ENCODE data around the gene F2R. TPM values are rescaled to one million over a fixed set of nuclear protein-coding genes. Genes with fewer than 3 reads are reported as not detected.

F2R gene
- total RNA-seq, 1 donor from 2014 or later, result 25.1 TPM

GRCh38 chr5:76701298-76701697 lies 14.6 kb upstream of the F2R start:
- Mint-ChIP-seq H3K27me3 (no peaks in the 10 kb centered on the region), H3K4me3 (ENCODE audit: low read depth) (no peak overlapping the region), H3K9me3 (ENCODE audit: low read depth) (no peaks in the 10 kb centered on the region)

DNA sequence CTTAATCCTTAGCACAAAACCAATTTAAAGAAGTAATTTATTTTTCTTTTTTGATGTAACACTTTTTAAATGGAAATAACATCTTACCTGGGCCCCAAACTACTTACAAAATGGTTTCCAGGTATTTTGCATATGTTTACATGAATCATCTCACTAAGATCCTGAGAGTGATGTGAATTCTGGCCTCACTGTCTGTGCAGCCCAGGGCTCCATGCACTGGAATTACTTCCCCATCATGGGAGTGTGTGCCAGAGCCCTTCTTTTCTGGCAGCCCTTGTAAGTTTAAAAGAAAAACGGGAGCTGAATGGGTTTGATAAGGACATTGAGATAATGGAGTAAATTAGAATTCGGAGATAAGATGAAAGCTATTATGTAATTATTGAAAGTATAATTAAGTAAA lies 12.2 kb upstream of the F2R start:
- H3K4me3 Mint-ChIP-seq (ENCODE audit: low read depth), result no peak overlapping the region
- H3K4me1 Mint-ChIP-seq (ENCODE audit: low read depth), result no peaks in the 10 kb centered on the region
- TF ChIP-seq, protein P1, sequence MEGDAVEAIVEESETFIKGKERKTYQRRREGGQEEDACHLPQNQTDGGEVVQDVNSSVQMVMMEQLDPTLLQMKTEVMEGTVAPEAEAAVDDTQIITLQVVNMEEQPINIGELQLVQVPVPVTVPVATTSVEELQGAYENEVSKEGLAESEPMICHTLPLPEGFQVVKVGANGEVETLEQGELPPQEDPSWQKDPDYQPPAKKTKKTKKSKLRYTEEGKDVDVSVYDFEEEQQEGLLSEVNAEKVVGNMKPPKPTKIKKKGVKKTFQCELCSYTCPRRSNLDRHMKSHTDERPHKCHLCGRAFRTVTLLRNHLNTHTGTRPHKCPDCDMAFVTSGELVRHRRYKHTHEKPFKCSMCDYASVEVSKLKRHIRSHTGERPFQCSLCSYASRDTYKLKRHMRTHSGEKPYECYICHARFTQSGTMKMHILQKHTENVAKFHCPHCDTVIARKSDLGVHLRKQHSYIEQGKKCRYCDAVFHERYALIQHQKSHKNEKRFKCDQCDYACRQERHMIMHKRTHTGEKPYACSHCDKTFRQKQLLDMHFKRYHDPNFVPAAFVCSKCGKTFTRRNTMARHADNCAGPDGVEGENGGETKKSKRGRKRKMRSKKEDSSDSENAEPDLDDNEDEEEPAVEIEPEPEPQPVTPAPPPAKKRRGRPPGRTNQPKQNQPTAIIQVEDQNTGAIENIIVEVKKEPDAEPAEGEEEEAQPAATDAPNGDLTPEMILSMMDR (IDR thresholded peaks at IDR 0.05; ENCODE audit: unreplicated experiment), result no peak
- no peaks in the 10 kb centered on the region for H3K27me3 Mint-ChIP-seq
- no peaks in the 10 kb centered on the region for H3K9me3 Mint-ChIP-seq (ENCODE audit: low read depth)
- DNase-seq (ENCODE audit: low spot score, unreplicated experiment), result no peak
- peaks cover 2% of the 10 kb centered on the region for H3K36me3 Mint-ChIP-seq (ENCODE audit: insufficient read depth)
- no peak overlapping the region for H3K27ac Mint-ChIP-seq

More at GRCh38 chr5:76701298-76701697, 14.6 kb upstream of the F2R start:
- no peak for DNase-seq (ENCODE audit: low spot score, unreplicated experiment)
- TF ChIP-seq, protein P1 (IDR thresholded peaks at IDR 0.05; ENCODE audit: unreplicated experiment), result no peak
- H3K27ac Mint-ChIP-seq, result no peak overlapping the region
- peaks cover 5% of the 10 kb centered on the region for H3K36me3 Mint-ChIP-seq (ENCODE audit: insufficient read depth)
- no peaks in the 10 kb centered on the region for H3K4me1 Mint-ChIP-seq (ENCODE audit: low read depth)

DNA sequence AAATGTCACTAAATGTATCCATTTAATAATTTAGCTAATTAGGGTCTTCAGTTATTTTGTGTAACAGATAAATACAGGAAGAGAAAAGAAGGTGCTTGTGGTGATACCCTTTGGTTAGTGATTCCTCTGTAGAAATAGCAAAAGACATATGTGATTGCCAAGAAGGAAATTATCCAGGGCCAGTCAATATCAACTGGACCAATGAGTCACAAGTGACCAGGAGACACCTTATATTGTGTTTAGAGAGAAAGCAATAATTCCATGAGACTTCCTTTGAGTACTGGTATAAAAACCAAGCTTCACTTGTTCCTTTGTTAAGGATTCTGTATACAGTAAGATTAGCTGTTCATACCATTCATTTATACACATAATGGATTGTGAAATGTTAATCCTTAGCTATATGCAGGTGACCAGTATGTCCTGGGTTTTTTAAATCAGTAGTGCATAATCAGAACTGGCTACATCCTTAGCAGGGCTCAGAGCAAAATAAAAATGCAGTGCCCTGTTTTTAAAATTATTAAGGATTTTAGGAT lies 11.7 kb upstream of the F2R start:
- no peaks in the 10 kb centered on the region for H3K27me3 Mint-ChIP-seq
- no peak overlapping the region for H3K27ac Mint-ChIP-seq
- no peak overlapping the region for H3K4me3 Mint-ChIP-seq (ENCODE audit: low read depth)
- no peaks in the 10 kb centered on the region for H3K4me1 Mint-ChIP-seq (ENCODE audit: low read depth)
- no peak for DNase-seq (ENCODE audit: low spot score, unreplicated experiment)
- H3K36me3 Mint-ChIP-seq (ENCODE audit: insufficient read depth), result peaks cover 2% of the 10 kb centered on the region
- H3K9me3 Mint-ChIP-seq (ENCODE audit: low read depth), result no peaks in the 10 kb centered on the region
- TF ChIP-seq, protein P1 (IDR thresholded peaks at IDR 0.05; ENCODE audit: unreplicated experiment), result no peak

- H3K27me3 Mint-ChIP-seq, result no peaks in the 10 kb centered on the region
Measured at GRCh38 chr5:76705574-76705973, 10.4 kb upstream of the F2R start.

DNA sequence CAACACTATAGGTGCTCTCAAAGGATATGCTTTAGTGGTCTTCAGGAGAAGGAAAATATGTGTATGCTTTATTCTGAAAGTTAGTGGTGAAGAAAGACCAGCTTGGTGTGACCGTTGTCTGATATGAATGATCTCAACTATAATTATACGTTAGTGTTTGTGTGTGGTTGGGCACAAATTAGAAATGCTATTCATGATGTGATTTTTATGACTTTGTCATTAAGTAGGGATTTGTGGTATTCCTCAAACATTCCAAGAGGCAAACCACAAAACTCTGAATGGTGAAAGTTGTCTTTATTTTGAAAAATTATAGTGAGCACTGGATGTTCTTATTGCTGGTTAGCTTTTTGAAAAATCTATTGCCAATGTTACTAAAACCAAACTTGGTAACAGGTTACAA lies 6.2 kb upstream of the F2R start:
- H3K27ac Mint-ChIP-seq, result no peak overlapping the region
- no peaks in the 10 kb centered on the region for H3K9me3 Mint-ChIP-seq (ENCODE audit: low read depth)
- no peak overlapping the region for H3K4me3 Mint-ChIP-seq (ENCODE audit: low read depth)
- H3K36me3 Mint-ChIP-seq (ENCODE audit: insufficient read depth), result no peaks in the 10 kb centered on the region
- peaks cover 14% of the 10 kb centered on the region for H3K27me3 Mint-ChIP-seq
- no peak for DNase-seq (ENCODE audit: low spot score, unreplicated experiment)
- no peaks in the 10 kb centered on the region for H3K4me1 Mint-ChIP-seq (ENCODE audit: low read depth)
- TF ChIP-seq, protein P1 (IDR thresholded peaks at IDR 0.05; ENCODE audit: unreplicated experiment), result no peak

More at GRCh38 chr5:76705574-76705973, 10.4 kb upstream of the F2R start:
- Mint-ChIP-seq H3K4me3 (ENCODE audit: low read depth) (no peak overlapping the region), H3K36me3 (ENCODE audit: insufficient read depth) (peaks cover 2% of the 10 kb centered on the region), H3K4me1 (ENCODE audit: low read depth) (no peaks in the 10 kb centered on the region), H3K9me3 (ENCODE audit: low read depth) (no peaks in the 10 kb centered on the region), H3K27ac (no peak overlapping the region)
- TF ChIP-seq, protein P1 (IDR thresholded peaks at IDR 0.05; ENCODE audit: unreplicated experiment), result no peak
- no peak for DNase-seq (ENCODE audit: low spot score, unreplicated experiment)

All from progenitor cell of endocrine pancreas (in vitro differentiated cells).